NCI-H1436 (cell line): ENCODE results near the gene NFIB.

Experiments
- DNase-seq: peaks from one replicate; lab custom pipeline; 2025; lab: John Stamatoyannopoulos, UW

NFIB gene

DNA sequence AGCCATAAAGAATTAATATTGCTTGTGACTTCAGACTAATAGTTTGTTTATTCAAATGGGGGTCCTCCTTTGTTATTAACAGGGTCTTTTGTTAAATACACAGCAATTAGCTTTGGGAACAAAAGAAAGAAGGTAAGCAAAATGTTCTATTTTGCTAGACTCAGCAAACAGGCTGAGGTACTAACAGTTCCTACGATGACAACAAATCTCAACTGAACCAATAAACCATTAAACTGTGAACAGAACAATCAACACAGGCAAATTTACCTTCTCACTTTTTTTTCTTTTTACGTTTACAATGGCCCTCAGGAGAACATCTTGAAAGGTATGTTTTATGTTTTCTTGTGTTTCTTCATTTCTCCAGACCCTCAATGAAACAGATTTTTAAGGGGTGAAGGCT lies 207.2 kb downstream of the NFIB start:
- DNase-seq = peak; percentile 17

DNA sequence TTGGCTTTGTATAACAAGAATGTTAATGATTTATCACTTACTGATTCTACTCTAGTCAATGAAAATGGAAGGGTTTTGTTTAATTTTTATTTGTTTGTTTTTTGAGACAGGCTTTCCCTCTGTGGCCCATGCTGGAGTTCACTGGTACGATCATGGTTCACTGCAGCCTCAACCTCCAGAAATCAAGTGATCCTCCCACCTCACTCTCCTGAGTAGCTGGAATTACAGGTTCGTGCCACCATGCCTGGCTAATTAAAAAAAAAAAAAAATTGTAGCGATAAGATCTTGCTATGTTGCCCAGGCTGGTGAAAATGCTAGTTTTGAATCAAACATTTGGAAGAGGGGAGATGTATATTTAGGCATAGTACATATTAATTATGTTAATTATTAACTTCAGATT lies 209.4 kb downstream of the NFIB start:
- no peak for DNase-seq

DNA sequence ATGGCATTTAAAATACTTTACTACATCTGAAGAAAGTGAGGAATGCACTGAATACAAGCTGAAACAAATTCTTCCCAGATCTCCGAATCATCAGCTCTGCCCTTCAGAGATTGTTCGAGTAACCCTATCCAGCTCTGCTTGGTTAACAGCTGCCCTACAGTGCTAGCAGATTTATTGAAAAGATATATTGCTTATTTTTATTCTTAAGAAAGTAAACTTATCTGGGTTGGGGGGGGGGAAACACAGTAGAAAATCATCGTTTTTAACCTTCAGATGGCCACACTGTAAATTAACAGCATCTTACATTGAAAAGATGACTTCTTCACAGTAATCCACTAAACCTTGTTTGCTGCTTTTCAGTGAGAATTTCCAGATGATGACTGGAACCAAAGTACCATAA lies 210.8 kb downstream of the NFIB start:
- no peak for DNase-seq

DNA sequence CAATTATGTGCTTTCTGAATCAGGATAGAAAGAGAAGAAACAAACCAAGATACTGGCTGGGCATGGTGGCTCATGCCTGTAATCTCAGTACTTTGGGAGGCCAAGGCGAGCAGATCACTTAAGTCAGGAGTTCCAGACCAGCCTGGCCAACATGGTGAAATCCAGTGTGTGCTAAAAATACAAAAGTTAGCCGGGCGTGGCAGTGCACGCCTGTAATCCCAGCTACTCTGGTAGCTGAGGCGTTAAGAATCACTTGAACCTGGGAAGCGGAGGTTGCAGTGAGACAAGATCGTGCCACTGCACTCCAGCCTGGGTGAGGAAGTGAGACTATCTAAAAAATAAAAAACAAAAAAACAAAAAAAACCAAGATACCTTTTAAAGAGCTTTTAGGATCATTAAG lies 214.2 kb downstream of the NFIB start:
- DNase-seq = no peak

DNA sequence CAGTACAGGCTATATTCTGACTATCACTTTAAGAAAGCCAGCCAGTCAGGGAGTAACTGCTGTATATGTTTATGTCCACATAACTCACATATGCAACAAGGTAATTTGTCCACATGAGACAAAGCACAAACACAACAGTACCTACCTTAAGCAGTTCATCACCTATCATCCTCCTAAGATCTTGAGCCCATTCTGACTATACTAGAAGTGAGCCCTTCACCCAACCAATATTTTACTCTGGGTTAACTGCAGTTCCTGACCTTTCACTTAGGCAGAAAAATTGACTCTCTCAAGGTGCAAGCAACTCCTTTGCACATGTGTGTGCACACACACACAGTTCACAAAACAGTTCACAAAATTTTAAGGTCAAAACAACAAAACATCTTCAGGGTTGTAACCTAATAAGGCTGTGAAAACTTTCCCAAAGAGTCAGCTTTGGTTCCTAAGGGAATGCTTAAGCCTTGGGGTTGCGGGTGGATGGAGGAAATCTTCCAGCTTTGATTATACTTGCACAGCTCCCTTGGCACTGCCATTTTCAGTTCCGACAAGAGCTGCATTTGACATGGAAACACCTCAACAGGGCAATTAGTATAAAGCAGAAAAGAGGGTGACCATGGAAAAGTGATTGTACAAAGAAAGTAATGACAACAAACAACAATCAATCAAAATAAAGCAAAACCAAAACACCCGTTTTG lies 215.3 kb downstream of the NFIB start:
- DNase-seq = no peak

DNA sequence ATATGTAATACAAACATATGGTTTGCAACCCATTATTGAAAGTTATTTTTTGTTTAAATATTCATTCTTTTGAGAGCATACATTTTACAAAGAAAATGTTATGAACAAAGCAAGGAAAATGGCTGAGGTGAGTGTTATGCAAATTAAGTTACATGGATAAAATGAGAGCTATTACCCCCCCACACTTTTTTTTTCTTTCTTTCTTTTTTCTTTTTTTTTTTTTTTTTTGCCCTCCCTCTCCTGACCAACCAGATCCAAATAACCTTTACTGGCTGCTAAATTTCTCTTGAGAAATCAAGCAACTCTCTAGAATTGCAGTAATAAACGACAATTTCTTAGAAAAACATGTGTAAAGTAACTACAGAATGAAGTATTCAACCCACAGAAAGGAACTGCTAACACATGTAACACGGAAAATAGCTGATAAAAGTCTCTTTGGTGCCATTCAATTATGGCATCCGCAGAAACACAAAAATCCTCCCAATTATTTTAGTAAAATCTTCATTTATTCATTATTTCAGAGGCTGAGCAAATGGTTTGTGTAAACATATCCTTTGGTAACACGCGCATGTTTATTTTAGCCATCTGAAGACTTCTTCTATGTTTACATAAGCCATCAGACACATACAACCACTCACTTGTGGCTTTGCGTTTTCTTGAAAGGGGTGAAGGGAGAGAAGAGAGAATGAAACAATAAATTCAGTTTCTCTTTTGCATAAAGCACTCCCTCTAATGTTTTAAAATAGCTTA lies 216.1 kb downstream of the NFIB start:
- DNase-seq = no peak

DNA sequence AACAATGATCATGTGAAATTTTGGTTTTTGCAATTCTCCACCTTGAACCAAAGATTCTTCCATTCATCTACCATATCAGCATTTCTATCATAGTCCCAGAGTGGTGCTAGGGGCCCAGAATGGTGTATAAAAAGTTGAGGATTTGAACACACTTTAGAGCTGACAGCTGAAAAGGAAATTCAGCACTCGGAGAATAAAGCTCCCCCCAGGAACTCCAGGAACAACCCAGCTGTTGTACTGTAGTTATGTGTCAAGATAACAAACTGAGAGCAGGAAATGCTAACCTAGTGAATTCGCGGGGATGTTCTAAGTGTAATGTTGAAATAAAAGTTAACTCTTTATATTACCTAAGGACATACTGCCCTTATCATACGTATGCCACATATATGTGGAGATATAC lies 216.7 kb downstream of the NFIB start:
- DNase-seq = no peak

DNA sequence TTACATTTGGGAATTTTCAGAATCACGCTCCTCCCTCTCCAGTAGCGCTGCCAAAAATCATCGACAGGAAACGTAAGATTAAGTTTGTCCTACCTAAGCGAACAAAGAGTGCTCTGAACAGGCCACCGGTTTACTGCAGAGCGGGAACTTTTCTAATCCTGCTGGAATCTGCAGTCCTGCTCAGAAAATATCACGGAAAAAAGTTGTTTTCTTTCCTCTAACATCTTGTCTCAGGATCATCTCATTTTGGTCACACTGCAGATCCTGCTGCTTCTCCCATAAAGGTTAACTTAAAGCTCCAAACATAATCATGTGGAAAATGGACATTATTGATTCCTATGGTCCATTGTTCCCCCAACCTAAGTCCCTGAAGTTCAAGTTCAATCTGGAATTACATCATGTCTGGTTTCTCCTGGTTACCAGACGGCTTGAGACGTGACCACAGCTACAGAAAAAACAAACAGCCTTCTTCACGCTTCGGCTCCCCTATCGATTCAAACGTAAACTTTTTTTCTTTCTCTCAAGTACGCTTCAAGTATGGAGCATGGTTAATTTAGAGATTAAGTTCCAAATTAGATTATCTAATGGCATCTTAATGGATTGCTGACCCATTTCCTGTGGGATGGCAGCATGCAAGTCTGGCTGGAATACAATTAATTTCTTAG lies 217.6 kb downstream of the NFIB start:
- DNase-seq = peak; percentile 55

DNA sequence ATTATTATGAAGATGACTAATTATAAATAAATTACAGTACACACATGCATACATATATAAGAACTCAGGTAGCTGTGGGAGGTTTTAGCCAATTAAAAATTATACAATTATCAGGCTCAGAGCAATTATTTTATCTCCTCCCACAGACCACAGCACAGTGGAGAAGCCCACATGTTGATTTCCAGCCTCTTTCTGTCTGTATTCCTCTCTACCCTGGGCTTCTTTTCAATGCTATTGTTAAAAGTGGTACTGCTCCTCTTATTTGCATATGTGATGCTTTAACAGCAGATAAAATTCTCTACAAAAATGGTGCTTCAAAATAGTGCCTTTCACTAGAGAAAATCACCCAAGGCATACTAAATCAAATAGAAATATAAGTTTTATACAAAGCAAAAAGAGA lies 218.7 kb downstream of the NFIB start:
- no peak for DNase-seq

DNA sequence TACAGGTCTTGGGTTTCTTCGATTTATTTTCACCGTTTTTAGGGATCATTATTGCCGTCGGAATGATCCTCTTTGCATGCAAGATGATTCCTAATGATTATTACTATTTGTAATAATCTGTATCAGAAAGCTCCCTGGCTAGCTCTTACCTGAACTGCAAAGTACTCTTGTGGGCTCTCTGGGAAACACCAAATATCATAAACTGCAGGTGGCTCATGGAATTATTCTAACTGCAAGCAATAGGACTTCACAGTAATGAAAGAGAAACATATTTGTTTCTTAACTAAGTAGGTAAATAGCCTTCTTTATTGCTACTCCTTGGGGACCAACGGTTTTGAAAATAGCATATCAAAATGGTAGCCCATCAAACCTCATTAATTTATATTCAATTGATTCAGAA lies 219.4 kb downstream of the NFIB start:
- no peak for DNase-seq

DNA sequence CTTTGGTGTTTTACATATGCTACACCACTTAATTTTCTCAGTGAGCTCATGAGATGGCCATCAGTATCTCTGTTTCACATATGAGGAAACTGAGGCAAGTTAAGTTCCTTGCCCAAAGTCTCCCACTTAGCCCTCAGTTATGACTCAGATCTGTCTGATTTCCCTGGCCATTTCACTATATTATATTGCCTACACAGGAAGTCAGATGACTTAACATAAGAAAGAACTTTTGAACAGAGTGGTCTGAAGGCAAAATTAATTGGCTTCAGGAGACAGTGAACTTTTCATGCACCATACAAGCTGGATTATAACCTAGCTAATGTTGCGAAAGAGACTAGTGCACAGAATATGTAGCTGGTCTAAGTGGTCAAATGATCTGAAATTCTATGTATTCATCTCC lies 221.6 kb downstream of the NFIB start:
- DNase-seq = no peak

DNA sequence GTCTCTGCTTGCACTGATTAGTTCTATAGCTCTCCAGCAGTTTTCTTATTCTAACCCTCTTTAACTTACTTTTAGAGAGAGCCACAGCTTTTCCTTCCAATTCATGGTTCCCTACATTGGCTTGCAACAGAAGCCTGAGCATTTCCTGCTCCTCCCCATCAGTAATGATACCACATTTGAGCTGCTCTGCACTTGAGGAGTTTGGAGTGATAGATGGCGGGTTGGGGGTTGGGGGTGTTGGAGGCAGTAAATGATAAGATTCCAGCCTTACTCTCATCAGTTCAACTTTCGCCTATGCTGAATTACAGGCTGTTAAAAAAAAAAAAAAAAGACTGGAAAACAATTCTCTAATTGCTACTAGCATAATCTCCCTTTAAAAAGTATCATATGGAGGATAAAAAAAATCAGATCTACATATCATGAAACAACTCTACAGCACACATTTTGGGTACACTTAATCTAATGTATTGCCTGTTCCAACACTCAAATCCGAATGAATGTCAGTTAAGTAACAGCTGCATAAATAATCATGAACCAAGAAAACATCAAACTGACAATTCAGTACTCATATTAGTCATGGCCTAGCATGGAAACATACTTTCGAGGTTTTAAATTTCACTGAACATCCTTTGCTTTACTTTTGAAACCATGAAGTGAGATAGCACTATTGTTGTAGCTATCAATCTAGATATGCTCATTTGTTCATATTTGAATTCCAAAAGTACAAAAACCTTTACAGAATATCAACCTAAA lies 224.7 kb downstream of the NFIB start:
- DNase-seq = no peak

DNA sequence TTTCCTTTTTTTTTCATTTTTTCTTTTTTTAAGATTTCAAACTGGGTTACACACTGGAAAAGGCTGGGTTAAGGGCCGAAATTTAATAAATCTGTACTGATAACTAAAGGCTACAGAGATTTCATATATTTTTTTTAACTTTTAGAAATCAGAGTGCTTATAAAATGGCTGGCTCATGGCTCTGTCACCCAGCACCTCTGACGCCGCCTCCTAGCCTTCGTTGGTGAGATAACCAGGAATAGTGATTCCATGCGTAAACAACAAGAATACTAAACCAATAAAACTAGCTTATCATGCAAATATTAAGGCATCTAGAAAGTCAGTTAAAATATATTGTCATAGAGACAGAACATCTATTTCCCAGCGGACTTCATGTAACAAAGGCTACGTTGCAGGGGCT lies 226.4 kb downstream of the NFIB start:
- no peak for DNase-seq

DNA sequence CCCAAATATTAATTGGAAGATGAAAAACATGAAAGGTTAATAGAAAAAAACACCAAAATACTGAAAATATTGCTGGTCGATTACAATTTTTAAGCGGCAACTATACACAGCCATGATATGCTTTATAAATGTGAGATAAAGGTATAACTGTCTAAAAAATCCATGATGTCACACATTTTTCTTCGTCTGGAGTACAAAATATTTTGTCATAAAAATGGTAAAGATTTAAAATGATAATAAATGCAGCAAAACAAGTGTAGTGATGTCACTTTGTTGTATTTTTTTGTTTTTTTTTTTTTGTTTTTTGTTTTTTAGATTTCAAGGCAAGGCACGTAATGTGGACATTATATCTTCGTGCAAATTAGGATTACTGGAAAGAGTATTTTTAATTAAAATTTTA lies 227.4 kb downstream of the NFIB start:
- DNase-seq = no peak

DNA sequence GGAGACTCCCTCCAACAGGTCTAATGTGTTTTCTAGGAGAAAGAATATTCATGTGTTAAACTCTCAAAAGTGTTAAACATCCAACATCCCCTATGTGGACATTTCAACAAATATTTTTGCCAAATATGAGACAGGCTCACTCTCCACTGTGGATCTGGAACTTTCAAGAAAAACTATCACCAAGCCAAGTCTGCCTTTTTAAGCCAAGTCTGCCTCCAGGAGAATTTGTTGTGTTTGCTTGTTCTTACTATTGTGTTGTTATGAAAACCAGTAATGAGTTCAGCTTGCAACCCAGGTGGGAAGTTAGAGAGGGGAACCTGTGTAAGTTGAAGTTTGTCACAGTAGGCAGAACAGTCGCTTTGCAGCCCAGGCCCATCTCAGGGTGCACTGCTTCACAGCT lies 228.1 kb downstream of the NFIB start:
- no peak for DNase-seq

DNA sequence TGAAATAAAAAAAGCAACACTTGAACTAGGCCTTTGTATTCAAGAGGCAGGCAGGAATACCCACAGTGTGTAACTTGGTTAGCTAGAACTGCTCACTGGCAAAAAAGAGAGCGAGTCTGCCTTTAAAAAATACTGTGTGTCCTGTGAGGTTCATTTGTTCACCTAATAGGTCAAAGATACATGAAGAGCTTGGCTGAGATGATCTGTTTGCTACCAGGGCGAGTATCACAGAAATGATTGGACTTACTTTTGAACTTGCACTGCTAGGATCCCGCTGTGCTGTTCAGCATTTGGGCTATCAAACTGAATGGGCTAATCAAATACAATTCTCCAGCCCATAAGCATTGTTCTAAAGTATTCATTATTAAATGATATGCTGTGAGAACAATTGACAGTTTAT lies 229.1 kb downstream of the NFIB start:
- DNase-seq = no peak

DNA sequence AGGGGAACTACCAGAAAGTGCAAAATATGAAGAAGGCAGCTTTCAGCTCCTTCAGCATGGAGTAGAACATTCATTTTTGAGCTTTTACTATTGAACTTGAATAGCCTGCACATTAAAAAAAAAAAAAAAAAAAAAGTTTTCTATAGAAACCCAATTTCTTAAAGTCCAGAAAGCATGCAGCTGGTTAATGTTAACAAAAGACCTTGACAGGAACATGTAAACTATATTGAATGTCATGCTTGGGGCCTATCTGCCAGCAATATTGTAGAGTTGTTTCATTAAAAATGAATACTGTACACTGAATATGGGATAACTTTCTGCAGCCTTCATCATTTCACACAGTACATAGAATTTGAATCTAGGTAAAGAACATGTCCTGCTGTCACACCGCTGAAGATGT lies 230.6 kb downstream of the NFIB start:
- no peak for DNase-seq

DNA sequence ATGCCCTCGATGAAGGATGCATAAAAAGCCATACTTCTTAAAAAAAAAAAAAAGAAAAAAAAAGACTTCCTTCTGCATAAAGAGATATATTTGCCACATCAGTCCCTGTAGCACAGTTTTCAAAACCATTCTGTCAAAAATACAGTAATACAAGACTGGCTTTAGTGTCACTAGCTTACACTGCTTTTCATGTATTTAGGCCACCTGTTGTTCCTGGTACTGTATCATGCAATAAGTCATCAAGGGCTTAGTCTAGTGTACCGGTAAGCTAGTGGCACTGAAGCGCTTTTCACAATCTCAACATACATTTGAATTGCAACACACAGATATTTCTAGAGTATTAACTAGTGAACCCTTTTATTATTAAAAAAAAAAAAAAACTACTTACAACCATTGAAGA lies 231.2 kb downstream of the NFIB start:
- DNase-seq = no peak

DNA sequence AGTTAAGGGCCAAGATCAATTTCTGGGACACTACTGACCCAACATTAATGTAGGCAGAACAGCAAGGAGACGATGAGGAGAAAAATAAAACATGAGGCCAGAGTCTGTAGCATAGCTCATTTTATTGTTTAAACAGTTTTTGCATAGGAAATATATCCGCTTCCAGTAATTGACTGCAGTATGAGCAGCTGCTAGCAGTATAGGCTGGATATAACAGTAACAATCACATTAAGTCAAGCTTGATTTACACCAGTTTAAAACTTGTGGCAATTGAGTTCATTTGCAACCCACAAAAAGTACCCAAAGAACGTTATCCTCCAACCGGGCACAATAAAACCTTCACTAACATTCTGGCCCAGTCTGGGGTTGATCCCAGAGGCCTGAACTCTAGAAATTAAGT lies 232.2 kb downstream of the NFIB start:
- DNase-seq = no peak

DNA sequence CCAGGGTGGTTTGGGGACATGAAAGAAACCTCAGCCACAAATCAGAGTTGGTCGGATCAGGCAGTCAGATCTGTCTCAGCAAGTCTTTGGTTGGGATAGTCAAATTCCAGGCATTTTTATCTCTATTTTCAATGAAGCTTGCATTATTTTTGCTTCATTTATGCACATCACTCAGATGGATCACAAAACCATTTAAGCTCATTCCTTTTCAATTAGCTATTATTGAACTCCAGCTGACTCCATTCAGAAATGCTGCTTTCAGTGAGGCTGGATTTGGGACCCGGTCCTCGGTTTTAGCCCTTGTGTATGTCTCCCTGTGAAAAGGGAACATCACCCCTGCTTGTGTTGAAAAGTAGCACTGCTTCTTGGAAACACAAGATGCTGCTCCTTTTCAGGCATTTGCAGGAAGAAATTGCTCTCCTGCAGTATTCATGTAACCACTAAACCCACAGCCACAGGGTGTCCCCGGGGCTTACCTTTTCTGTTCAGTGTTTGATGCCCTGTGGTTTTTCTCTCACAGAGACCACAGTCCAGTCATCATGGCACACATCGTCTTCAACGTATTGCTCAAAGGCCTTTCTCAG lies 232.9 kb downstream of the NFIB start:
- DNase-seq = no peak

DNA sequence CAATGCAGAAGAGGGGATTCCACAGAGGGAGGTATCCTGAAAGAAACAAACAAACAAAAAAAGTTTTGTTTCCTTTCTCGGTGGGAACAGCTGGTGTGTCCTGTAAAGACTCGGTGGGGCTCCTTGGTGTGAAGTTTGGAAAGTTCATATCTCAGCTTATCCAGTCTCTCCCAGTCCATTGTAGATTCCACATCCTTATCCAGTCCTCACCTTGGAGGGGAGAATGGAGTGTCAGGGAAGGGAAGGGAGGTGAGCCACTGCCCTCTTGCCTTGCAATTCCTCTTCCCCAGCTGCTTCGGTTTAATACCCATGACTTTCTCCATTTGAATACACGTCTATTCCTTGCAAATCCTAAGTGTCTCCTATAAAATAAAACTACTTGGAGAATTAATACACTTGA lies 234.5 kb downstream of the NFIB start:
- no peak for DNase-seq

DNA sequence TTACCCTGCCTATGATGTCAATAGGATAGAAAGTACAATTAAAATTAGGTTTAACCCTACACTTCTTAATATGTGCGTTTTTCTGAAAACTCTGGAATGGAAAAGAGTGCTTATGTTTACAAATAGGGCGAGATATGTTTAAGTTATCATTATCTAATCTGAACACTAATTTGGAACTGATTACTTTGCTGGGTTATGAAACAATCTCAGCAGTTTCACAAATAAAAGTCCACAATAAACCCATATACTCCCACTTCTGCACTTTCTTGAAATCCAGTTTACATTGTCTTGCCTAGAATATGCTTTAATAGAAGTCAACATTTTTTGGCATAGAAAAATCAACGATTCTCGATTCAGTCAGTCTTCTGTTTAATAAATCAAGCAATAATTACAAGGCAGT lies 236.3 kb downstream of the NFIB start:
- no peak for DNase-seq
